ENCODE data around the gene KCNQ1OT1.
A peak's percentile ranks its signal among the peaks of the same experiment; 100 is the strongest.

KCNQ1OT1 gene

DNA sequence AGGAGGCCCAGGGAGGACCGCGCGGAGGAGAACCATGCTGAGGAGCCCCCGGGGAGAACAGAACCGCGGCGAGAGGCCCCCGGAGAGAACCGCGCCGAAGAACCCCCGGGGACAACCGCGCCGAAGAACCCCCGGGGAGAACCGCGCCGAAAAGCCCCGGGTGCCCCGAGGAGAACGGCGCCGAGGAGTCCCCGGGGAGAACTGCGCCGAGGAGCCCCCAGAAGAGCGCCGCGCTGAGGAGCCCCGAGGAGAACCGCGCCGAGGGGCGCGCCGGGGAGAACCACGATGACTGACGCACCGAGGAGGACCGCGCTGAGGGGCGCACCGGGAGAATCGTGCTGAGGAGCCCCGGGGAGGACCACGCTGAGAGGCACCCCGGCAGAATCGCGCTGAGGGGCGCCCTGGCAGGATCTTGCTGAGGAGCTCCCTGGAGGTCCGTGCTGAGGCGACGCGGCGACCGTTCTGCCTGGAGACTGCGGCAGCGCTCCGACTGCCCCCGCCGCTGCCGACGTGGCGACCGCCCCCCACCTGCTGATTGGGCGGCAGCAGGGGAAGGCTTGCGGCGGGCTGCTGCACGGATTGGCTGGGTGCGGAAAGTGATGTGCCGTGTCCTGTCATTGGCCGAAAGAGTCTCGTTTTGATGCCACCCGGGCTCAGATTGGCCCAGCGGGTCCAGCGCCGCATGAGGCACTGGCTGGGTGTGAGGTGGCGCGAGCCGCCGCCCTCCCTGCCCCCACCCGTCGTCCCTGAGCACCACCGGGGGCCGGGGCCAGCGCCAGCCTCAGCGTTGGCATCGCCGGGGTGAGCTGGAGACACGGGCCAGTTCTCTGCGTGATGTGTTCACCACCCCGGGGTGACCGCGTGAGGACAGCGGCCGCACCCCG is at the start of gene KCNQ1OT1:
KCNQ1OT1 (minus strand) TSS at position 464 of the 884 bp plus-strand sequence.
- peak; percentile 71 for FAIRE-seq
- DNase-seq (ENCODE audit: insufficient read length, low spot score), result peak; percentile 87

DNA sequence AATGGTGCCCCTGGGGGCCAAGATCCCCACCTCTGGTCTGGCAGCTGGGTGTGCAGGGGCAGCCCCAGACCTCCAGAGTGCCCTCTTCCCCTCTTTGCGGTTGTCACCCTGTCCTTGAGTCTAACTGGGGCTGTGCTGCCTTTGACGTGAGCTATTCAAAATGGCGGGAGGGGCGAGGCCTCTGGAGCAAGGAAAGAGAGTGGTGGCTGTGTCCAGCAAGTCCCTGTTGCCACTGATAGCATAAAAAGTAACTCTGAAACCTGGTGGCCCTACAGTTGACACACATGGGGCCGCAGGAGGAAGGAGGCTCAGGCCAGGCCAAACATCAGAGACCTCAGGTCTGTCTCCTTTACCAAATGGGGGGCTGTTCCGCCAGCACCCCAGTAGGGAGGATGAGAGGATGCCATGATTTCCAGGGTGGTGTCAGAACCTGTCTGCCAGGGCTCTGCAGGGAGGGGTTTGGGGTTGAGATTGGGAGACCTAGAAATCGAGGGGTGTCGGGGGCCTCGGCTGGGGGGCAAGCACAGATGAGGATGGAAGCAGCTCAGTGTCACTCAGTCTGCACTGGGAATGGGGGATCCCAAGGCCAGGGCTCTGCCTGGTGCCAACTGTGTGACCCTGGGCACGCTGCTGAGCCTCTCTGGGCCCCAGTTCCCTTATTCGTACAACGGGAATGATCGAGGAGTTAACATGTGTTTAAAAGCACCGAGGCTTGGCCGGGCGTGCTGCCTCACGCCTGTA is 49.2 kb upstream of the KCNQ1OT1 start:
- FAIRE-seq (no peak), DNase-seq (ENCODE audit: insufficient read length, low spot score) (no peak)

DNA sequence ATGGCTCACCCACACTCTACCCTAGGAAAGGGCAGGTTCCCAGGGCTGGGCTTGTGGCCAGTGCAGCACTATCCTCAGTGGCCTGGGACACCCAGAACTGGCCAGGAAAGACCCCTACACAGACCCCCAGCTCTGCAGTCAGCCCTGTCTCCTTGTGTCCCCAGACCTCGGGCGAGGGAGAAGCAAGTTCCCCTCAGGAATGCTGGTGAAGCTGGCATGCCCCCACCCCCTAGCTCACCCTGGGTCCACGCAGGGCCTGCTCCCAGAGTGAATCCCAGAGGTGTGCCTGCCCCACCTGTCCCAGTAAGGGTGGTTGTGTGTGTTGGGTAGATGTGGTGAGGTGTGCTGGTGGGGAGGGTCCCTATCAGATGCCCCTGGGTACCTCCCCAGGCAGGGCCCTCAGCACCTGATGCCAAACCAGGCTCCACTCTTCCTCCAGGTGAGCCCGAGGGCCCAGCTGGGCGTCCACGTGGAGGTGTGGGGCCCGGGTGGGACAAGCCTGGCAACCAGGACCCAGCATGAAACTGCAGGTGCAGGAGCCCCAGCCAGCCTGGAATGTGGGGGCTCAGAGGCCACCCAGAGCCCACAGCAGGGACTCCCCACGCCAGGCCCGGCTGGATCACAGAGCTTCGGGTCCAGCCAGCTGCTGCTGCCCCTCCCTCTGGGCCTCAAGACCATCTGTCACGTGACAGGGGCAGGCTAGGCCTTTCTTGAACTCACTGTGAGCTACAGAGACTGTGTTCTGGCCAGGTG is 48.4 kb upstream of the KCNQ1OT1 start:
- no peak for FAIRE-seq

DNA sequence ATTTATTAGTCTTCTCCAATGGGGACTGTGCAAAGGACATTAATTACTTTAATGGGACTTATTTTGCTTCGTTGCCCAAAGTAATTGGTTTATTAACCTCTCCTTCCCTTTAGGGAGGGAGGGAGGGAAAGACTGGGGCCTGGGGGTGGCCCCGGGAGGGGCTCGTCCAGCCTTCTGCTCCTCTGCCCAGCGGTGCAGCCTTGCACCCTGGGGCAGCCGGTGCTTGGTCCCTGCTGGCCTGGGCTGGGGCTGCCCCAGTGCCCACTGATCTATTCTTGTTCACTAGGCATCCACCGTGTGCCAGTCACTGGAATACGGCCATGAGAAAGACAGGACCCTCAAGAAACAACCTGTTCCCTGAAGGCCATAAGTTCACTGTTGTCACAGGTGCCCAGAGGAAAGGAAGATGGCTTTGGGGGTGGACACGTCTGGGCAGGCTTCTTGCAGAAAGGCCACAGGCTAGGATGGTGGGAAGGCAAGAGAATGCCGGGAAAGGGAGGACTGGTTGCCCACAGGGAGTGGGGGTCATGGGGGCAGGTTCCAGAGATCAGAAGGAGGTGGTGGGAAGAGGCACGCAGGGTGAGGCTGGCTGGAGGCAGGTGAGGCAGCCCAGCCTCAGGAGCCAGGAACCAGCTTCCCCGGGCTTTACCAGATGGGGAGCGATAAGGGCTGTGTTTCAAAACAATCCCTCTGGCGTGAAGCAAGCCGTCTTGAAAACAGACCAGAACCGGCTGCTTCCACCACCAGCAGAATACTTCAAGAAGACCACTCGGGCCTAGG is 47.6 kb upstream of the KCNQ1OT1 start:
- FAIRE-seq (no peak), DNase-seq (ENCODE audit: insufficient read length, low spot score) (no peak)

More for the DNA sequence above, 48.4 kb upstream of the KCNQ1OT1 start:
- no peak for DNase-seq (ENCODE audit: insufficient read length, low spot score)

DNA sequence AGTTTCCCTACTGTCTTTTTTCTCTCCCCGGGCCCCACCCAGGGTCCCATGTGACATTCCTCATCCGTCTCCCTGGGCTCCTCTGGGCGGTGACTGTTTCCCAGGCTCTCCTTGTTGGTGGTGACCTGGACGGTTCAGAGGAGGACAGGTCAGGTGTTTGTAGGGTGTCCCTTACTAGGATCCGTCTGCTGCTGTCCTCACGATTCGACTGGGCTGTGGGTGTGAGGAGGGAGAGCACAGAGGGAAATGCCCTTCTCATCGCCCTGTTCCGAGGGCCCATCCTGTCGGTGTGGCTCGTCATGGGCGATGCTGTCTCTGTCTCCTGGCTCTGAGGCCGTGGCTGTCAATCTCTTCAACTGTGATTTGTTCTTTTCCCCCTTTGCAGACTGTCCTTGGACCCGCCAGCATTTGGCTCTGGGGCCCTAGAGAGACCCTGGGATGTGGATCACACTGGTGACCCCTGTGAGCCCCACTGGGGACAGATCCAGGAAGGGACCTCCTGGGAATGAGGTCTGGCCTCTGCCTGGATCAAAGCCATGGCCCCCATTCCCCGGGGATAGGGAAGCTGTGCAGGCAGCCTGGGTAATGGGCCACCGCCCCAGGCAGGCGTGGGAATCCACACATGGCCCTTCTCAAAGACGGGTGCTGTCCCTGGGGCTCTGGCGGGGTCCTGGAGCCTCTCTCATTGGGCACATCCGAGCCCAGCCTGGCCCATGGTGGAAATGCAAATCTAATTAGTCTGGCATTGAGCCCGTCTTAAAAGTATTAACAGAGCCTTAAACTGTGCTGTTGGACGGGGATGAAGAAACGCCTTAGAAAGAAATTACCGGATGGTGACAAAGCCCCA is 46.8 kb upstream of the KCNQ1OT1 start:
- FAIRE-seq, result no peak

DNA sequence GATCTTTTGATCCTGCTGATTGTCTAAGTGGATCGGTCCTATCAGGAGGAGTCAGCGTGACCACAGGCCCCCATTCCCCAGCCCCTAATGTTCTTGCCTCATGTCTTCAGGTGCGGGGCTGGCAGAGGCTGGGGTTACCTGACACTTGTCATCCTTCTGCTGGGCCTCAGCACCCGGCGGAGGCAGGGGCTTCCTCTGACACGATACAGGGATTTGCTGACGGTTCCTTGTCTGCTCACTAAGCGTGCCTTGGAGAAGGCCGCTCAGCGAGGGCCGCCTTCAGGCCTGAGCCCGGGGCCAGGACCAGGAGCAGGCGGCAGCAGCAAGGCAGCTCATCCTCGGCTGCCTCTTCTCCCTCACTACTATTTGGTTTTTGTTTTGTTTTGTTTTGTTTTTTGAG is 45.7 kb upstream of the KCNQ1OT1 start:
- no peak for FAIRE-seq
- no peak for DNase-seq (ENCODE audit: insufficient read length, low spot score)

More for the DNA sequence above, 46.8 kb upstream of the KCNQ1OT1 start:
- no peak for DNase-seq (ENCODE audit: insufficient read length, low spot score)

DNA sequence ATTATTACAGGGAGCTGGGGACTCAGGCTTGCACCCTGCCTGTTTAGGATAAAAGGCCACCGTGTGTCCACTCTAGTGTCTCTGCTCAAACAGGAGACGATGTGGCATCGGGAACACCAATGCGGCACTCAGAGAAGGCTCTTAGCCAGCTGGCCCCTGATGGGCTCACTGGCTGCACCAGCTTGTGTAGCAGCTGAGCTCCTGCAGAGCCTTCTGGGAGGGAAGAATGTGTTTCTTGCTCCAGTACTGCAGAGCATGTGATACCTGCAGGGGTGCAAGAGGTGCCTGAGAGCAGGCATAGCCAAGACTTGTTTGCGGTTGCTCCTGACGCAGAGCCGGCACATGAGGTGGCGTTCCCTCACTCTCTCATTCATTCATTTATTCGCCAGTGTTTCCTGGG is 44.4 kb upstream of the KCNQ1OT1 start:
- DNase-seq (ENCODE audit: insufficient read length, low spot score) (no peak), FAIRE-seq (no peak)

DNA sequence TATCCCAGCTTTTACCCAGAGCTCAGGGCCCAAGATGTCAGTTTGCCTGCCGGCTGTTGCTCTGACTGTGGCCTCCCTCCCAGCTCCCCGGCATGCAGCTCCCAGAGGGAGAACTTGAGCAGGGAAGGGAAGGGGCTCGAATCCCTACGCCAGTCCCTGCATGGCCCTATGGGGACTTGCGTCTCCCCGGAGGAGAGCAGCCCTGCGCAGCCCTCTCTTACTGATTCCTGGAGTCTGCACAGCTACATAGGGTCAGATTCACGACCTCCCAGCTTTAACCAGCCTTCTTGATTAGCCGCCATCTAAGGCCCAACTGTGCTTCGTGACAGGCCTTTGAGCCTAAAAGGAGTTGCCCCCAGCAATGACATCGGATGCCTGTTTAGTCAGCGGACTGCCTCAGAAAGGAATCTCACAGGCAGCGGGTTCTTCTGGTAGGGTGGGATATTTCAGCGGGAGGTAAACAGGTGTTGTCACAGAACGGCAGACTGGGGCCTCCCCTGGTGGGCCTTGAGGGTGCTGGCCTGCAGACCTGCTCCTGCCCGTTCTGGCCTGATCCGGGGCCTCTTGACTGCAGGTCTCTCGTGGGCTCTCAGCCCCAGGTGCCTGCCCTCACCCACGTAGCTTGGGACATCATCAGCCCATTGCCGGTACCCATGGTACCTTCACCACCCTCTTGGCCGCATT is 43.8 kb upstream of the KCNQ1OT1 start:
- DNase-seq (ENCODE audit: insufficient read length, low spot score) (no peak), FAIRE-seq (no peak)

DNA sequence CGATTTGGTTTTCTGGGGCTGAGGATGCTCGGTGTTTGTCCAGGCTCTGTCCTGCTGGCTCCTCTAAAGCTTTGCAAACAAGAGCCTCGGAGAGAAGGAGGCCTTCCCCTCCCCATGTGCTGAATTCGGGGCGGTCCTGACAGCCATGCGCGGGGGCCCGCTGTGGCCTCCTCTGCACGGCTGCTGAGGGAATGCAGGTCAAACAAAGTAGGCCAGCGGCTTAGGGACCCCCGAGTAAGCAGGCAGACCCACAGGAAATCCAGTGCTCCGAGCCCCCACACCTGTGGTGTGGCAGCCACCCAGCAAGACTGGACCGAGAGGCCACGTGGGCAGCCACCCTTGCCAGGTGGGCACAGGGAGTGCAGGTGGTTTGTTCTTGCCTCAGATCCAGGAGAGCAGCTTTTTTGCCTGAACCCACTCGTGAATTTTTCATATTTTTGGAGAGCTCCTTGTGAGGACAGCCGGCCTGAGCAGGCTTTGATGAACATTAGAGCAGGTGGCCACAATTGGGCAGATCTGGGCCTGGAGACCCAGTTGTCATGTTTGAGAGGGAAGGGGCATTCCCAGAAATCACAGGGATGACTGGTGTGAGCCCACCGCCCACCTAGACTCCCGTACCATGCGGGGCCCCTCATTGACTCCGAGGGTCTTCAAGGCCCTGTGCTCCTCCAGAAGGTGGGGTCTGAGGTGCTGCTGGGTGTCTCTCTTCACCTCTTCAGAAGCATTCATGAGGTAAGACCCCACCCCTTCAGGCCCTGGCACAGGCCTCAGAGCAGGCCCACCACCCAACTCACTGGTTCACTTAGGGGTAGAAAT is 43.0 kb upstream of the KCNQ1OT1 start:
- FAIRE-seq (no peak), DNase-seq (ENCODE audit: insufficient read length, low spot score) (no peak)

DNA sequence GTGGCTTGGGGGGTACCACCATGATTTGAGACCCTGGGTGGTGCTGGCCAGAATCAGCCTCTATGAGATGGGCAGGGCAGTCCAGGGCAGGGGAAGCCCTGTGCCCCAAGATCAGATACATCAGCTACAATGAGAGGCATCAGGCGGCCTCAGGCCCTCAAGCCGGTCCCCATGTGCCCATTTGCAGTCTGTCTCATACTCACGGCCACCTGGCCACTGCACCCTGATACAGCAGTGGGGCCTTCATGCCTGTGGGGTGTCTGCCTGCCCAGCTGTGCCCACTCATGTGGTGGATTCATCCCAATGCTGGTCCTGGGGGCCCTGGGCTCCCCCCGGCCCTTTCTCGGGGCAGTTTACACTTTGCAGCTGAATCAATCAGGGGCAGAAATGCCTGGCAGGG is 42.4 kb upstream of the KCNQ1OT1 start:
- DNase-seq (ENCODE audit: insufficient read length, low spot score), result no peak
- no peak for FAIRE-seq

DNA sequence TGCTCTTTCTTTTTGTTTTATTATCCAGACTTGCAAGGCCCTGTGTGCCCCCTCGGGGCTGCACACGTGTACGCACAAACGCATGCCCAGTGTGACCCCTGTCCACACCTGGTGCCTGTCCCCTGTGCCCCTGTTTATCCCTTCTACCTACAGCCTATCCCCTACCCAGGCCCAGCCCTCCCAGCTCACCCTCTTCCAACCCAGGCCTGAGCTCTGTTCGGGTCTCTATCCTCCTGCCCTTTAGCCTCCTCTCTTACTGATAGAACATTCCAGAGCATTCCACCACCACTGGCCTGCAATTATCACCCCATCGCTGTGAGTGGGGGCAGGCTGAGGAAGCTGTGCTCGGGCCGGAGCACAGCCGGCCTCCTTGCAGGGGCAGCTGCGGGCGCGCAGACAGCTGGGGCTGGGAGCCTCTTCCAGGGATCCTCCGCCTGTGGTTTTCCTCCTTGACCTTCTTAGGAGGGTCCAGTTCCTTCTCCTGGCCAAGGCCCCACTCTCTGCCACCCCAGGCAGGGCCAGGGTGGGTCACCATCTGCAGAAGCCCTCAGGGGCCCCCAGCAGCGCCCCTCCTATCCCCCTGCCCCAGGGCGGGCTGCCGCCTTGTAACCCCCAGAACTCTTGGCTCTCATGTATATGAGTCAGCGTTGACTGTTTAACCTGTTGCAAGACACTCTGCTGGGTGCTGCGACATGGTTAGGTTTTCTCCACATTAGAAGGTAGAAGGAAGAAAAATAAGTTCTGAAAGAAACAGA is 41.8 kb upstream of the KCNQ1OT1 start:
- no peak for DNase-seq (ENCODE audit: insufficient read length, low spot score)
- FAIRE-seq, result no peak

DNA sequence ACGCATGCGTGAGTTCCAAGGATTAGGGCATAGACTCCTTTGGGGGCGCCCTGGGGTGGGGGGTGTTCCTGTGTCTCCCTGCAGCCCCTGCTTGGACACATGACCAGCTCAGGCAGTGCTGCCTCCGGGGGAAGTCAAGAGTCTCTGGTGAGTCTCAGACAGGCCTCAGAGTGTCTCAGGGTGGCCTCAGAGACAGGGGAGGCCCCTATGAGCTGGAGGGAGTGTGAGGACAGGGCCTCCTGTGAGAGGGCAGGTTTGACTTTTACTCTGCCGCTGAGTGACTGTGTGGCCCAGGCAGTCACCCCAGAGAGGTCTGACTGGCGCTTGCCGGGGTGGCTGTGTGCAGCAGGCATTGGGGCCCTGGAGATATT is 41.2 kb upstream of the KCNQ1OT1 start:
- FAIRE-seq (no peak), DNase-seq (ENCODE audit: insufficient read length, low spot score) (no peak)

DNA sequence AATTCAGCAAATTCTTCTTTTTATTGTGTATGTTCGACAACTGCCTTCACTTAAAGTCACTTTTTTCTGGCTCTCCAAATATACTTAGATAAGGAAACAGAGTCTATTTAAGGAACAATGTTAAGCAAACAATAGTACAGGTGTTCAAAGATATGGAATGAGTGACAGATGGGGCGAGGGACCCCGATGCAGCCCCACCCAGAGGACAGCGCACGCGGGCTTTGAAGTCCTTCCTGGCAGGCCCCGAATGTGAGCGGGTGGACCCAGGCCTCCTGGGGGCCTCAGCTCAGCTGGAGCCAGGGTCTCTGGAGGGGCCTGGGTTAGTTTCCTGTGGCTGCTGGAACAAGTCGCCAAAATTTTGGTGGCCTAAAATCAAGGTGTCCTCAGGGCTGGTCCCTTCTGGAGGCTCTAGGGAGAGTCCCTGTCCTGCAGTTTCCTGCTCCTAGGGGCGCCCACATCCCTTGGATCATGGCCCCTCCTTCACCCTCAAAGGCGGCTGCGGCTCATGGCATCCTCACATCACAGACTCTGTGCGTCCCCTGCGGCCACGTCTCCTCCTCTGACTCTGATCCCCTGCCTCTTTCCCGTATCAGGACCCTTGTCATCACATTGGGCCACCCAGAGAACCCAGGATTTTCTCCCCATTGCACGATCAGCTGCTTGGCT is 40.6 kb upstream of the KCNQ1OT1 start:
- no peak for FAIRE-seq

DNA sequence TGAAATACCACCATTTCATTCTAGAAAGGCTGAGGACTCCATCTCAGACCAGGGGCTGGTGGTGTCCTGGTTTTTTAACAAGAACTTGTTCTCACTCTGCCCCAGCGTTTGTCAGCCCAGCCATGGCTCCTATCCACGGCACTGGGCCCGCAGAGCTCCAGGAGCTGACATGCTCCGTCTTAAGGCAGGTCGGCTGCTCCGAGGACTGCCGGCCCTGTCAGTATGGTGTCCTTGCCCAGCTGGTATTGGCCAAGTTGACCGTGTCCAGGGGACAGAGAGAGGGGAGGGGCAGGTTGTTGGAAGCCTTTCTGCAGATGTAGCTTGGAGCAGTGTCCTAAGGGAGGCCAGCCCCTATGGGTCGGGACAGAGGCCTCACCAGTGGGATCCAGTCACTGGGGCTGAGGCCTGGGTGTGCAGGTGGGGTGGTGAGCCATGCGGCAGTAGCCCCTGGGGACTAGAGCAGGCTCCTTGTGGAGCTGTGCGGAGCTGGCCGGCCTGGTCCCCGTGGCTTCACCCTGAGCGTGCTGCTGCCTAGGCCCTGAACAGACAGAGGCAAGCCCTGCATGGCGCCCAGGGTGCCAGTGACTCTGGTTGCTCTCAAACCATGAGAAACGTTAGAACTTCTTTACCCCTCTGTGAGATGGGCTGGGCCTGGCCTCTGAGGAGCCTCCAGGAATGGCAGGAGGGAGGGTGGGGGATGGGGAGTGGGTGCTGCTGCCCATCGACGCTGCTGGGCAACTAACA is 39.9 kb upstream of the KCNQ1OT1 start:
- FAIRE-seq (no peak), DNase-seq (ENCODE audit: insufficient read length, low spot score) (no peak)

More for the DNA sequence above, 40.6 kb upstream of the KCNQ1OT1 start:
- no peak for DNase-seq (ENCODE audit: insufficient read length, low spot score)

DNA sequence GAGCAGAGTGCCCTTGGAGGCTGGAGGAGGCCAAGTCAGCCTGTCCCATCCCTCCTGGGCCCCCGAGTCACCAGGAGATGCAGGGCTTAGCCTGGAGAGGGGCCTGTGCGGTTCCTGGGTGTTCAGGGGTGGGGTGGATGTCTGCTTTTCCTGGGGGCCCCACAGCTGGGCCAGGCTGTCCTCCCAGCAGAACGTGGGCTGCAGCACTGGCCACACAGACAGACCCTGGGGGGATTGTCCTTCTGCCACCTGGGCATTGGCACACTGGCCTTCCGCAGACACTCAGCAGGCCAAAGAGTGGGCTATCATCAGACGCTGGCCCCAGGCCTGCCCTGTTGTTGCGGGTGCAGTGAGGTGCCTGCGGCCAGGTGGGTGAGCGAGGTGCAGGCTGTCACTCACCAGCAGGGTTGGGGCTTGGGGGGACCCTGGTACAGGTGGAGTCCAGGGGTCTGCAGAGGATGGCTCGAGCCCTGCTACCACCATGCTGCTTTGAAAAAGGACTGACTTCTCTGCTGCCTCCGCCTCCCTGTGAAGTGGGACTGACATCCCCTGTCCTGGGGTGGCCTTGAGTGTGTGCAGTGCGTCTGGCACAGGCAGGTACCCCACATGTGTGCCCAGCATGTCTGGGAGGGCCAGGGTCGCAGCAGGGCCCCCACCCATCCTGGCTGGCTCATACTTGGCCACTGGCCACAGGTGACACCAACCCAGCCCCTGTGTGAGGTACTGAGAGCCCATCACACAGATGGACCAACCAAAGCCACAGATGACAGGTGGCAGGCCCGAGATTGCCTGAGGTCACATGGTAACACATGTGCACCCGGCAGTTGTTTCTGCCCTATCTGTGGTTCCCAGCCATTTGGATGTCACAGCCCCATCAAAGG is 39.0 kb upstream of the KCNQ1OT1 start:
- no peak for FAIRE-seq

More for the DNA sequence above, 39.0 kb upstream of the KCNQ1OT1 start:
- DNase-seq (ENCODE audit: insufficient read length, low spot score), result no peak
